ENCODE measurements around the gene PCSK4.
"Not testable (repeated sequence)": the region's sequence is repeated elsewhere in the genome, so short reads cannot be mapped to it uniquely, and the experiment has no call there.

Gene PCSK4

DNA sequence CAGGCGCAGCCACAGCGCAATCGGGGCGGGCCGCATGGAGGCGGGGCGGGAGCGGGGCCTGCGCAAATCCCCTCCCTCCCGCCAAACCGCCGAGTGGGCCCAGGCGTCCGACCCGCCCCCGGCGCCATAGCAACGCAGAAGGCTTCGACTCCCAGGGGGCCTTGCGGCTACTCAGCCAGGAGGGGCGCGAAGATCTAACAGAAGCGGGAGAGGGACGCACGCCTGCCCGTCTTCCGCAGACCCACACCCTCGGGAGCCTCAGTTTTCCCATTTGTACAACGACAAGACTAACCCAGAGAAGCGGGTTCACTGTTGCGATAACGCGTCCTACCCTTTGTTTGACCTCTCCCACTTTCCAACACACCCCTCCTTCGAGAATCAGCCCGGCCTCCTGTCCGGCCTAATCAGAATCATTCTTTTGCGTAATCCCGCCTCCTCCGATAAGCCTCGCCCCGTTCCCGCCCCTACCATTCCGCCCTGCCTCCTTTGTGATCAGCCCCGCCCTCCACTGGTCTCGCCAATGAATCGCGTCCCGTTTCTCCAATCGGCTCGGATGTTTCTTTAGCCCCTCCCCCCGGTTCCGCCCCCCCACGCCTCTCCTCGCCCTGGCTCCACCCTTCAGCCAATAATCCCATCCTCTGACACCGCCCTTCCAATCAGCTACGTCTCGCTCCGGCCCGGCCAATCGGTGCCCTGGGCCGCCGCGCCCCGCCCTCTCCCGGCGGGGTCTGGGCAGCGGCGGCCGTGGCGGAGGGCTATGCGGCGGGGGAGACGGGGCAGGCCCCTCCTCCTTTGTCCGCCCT is at the start of gene PCSK4:
Gene PCSK4, minus strand, starts transcription at position 40 of the 803 bp plus-strand sequence. Its CDS starts 4 bp downstream, at position 36.
- DNase-seq (ENCODE audit: extremely low read depth in 1 of 2, low read depth in 1 of 2) = peak; percentile 91 to 96

- DNase-seq (ENCODE audit: extremely low read depth in 1 of 2, low read depth in 1 of 2) = not testable (repeated sequence)
Measured at GRCh38 chr19:1539749-1540148, 49.6 kb upstream of the PCSK4 start.

DNA sequence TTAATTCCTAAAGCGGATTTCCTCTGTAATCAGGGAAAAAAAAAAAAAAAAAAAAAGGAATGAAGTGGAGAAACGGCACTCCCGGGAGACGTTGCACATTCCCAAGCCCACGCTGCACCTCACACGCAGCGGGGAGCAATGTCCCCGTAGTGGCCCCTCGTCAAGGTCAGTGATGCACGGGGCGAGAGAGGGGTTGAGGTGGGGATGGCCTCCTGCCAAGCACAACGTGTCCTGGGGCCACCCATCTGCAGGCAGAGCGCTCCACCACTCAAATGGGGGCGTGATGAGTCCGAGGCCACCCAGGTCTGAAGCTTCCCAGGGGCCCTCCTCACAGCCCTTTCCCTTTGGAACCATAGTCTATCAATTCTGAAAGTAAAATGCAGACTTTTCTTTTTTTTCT is 48.8 kb upstream of the PCSK4 start:
- DNase-seq (ENCODE audit: extremely low read depth in 1 of 2, low read depth in 1 of 2) = no peak

DNA sequence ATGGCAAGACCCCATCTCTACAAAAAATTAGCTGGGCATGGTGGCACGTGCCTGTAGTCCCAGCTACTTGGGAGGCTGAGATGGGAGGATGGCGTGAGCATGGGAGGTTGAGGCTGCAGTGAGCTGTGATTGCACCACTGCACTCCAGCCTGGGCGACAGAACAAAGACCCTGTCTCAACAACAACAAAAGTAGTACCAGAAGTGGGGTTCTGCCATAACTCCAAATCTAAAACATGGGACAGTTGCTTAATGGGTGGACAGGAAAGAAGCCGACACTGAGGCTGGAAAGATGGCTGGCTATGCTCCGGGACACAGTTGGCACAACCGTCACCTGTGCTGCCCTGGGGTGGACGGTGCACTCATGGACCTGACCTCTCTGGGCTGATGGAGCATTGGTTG is 45.5 kb upstream of the PCSK4 start:
- not testable (repeated sequence) for DNase-seq (ENCODE audit: extremely low read depth in 1 of 2, low read depth in 1 of 2)

- DNase-seq (ENCODE audit: extremely low read depth in 1 of 2, low read depth in 1 of 2) = no peak
Measured at GRCh38 chr19:1534972-1535371, 44.8 kb upstream of the PCSK4 start.

GRCh38 chr19:1533510-1534150 is 43.5 kb upstream of the PCSK4 start:
- no peak for DNase-seq (ENCODE audit: extremely low read depth in 1 of 2, low read depth in 1 of 2)

DNA sequence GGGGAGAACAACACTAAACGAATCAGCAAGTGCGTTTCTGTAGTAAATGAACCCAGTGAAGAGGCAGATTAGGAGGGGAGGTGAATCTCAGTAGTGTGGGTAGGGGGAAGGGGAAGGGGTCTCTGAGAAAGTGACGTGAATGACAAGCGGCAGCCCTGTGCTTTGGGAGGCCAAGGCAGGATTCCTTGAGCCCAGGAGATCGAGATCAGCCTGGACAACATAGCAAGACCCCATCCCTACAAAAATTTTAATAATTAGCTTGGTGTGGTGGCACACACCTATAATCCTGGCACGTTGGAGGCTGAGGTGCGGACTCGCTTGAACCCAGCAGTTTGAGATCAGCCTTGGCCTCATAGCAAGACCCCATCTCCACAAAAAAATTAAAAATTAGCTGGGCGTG is 41.9 kb upstream of the PCSK4 start:
- DNase-seq (ENCODE audit: extremely low read depth in 1 of 2, low read depth in 1 of 2) = no peak

GRCh38 chr19:1531587-1531986 is 41.4 kb upstream of the PCSK4 start:
- no peak for DNase-seq (ENCODE audit: extremely low read depth in 1 of 2, low read depth in 1 of 2)

GRCh38 chr19:1530856-1531255 is 40.7 kb upstream of the PCSK4 start:
- DNase-seq (ENCODE audit: extremely low read depth in 1 of 2, low read depth in 1 of 2) = not testable (repeated sequence)

DNA sequence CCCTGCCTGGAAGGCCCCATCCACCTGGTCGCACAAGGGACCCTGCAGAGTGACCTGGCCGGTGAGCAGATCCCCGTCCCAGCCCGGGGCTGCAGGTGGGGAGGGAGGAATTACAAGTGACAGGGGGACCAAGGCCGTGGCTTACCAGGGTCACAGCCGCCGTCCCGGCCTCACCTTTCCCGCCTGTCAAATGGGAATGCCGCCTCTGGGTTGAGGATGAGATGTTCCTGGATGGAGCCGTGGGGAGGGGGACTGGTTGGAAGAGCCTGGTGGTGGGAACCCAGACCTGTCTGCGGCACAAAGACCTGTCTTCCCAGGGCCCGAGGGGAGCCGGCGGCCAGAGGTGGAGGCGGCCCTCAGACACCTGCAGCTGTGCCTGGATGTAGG is 39.3 kb upstream of the PCSK4 start:
- DNase-seq (ENCODE audit: extremely low read depth in 1 of 2, low read depth in 1 of 2) = no peak

DNA sequence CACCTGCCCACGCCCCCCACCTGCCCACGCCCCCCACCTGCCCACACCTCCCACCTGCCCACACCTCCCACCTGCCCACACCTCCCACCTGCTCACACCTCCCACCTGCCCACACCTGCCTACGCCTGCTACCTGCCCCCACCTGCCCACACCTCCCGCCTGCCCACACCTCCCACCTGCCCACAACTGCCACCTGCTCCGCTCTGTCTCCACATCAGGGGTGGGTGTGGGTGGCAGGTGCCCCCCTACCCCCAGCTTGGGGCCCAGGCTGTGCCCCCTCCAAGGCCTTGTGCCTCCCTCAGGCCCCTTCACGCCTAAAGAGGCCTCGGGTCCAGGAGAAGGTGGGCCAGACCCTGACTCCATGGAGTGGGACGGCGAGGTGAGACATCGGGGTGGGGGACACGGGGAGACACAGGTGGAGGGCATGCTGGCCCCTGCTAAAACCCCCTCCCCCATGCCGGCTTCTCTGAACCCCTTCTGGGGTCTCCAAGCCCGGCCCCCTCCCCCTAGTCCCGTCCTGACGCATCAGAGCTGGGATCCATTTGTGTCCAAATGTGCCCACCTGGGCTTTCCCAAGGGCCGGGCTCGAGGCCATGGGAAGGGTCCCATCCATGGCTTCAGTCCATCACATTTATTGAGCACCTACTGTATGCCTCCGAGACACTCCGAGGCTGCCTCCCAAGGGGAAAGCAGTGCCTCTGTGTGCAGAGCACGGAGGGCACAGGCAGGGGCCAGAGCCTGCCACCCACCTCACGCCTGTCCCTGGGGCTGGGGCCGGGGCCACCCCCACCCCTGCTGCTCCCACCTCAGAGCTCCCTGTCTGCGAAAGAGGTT is 38.7 kb upstream of the PCSK4 start:
- no peak for DNase-seq (ENCODE audit: extremely low read depth in 1 of 2, low read depth in 1 of 2)

GRCh38 chr19:1527650-1528309 is 37.6 kb upstream of the PCSK4 start:
- DNase-seq (ENCODE audit: extremely low read depth in 1 of 2, low read depth in 1 of 2) = no peak

GRCh38 chr19:1526979-1527649 is 37.0 kb upstream of the PCSK4 start:
- no peak for DNase-seq (ENCODE audit: extremely low read depth in 1 of 2, low read depth in 1 of 2)

DNA sequence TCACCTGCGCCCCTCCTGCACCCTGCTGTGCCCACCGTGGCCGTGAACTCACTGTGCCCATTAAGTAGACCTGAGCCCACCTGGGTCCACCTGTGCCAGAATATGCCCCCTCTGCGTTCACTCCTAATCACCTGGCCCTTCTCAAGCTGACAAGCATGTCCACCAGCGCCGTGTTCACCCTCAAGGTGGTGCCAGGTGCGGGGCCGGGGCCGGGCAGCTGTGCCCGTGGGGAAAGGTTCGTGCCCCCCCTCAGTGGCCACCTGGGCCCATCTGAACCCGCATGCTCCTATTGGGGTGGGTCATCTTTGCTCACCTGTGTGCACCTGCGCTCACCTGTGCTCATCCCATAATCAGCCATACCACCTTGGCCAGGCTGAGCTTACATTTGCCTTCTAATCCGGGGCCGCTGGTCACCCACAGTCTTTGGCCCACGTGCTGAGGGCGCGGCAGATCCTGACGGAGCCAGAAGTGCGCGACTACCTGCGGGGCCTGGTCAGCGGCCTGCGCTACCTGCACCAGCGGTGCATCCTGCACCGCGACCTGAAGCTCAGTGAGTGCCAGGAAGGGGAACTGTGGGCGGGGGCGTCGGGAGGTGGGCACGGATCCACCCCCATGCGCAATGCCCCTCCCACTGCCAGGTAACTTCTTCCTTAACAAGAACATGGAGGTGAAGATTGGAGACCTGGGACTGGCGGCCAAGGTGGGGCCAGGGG is 36.1 kb upstream of the PCSK4 start:
- no peak for DNase-seq (ENCODE audit: extremely low read depth in 1 of 2, low read depth in 1 of 2)

DNA sequence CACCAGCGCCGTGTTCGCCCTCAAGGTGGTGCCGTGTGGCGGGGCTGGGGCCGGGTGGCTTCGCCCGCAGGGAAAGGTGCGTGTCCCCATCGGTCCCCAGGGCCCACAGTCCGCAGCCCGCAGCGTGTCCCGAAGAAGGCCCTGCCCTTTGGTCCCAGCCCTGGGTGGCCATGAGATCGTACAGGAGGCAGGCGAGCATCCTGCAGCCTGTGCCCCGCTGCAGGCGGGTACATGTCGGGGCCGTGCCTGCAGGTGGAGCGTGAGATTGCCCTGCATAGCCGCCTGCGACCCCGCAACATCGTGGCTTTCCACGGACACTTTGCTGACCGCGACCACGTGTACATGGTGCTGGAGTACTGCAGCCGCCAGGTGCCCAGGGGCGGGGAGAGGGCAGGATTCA is 35.2 kb upstream of the PCSK4 start:
- no peak for DNase-seq (ENCODE audit: extremely low read depth in 1 of 2, low read depth in 1 of 2)

DNA sequence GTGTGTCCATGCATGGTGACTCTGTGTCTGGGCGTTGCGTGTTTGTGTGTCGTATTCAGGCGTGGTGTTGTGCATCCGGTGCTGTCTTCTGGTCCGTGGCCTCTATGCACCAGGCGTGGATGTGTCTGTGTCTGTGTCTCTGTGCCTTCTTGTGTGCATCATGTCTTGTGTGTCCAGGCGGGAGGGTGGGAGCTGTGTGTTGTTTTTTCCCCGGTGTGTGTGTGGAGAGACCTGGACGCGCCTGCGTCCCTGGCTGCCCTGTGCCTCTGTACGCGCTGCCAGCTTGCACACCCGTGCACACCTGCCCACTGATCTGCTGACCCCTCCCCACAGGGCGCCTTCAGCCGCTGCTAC is 34.8 kb upstream of the PCSK4 start:
- no peak for DNase-seq (ENCODE audit: extremely low read depth in 1 of 2, low read depth in 1 of 2)

DNA sequence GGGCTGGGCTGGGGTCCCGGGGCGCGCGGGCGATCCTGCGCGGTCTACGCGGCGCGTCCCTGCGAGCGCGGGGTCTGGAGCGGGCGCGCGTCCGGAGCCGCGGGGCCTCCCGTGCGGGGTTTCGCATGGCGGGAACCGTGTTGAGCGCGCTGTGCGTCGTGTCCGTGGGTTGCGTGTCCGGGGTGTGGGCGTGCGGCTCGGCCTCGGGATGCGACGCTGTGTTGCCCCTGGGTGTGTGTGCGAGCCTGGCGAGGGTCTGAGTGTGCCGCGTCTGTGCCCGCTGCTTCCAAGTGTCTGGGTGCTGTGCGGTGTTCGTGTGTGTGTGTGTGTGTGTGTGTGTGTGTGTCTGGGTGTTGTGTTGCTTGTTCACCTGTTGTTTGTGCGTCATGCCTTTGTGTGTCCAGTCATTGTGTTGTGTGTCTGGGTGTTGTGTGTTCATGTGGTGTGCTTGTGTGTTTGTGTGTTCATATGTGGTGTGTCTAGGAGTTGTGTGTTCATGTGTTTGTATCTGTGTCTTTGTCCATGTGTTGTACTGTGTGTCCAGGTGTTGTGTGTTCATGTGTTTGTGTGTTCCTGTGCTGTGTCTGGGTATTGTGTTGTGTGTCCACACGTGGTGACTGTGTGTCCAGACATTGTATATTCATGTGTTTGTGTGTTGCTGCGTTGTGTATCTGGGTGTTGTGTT is 34.3 kb upstream of the PCSK4 start:
- no peak for DNase-seq (ENCODE audit: extremely low read depth in 1 of 2, low read depth in 1 of 2)

DNA sequence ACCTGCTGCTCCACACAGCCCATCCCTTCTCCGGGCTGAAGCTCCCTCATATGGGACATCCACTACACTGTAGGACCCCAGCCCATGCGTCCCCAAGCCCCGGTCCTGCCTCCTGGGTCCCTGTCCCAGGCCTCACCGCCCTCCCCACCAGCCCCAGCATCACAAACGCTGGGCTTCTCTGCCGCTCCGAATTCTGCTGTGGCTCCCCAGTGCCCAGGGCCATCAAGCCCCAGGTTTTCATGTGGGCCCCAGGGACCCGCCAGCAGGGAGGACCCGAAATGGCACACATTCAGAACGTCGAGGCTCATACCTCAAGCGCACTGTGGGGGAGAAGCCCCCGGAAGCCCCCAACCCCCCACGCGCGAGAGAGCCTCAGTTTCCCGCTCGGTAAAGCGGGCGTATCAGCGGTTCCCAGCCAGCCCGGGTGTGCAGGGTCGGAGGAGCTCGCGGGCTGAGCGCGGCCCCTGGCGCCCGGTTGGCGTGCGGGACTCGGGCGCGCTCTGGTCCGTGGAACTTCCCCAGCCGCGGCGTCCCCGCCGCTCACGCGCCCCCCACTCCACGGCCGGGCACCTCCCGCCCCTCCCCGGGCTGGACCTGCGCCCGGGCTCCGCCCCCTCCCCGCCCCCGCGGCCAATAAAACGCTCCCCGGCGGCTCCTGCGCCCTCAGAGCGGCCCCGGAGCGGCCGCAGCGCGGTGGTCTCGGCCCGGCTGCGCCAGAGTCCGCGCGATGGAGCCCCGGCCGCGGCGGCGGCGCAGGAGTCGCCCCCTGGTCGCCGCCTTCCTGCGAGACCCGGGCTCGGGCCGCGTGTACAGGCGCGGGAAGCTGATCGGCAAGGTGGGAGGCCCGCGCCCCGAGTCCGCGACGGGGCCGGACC is 33.5 kb upstream of the PCSK4 start, which contains the start of gene PLK5:
Gene PLK5, plus strand, starts transcription at position 666 of the 875 bp plus-strand sequence. CDS start 2,920 bp downstream, outside the sequence.
- no peak for DNase-seq (ENCODE audit: extremely low read depth in 1 of 2, low read depth in 1 of 2)
